Astrocyte (in vitro differentiated cells and primary cell): ENCODE measurements around the gene LRRC41. TPM values are rescaled to one million over a fixed set of nuclear protein-coding genes. Genes with fewer than 3 reads are reported as not detected.
"Not testable (repeated sequence)": the region's sequence is repeated elsewhere in the genome, so short reads cannot be mapped to it uniquely, and the experiment has no call there.

Source experiments
- DNase-seq: peaks from one replicate; pipeline ENCODE4 v3.0.0-alpha.2; 2010; ENCODE audit warnings: low read depth
- FAIRE-seq: peaks from 2 replicates; lab custom pipeline; 2011; peaks lifted over from hg19 to GRCh38; lab: Jason Lieb, UNC
- H2AFZ ChIP-seq: 2 replicates; pipeline ENCODE4 v1.6.0; 2012; ENCODE audit warnings: low read depth, low read length, inconsistent platforms
- H3K27ac ChIP-seq: 2 replicates; pipeline ENCODE4 v1.5.1; 2011; ENCODE audit warnings: low read depth, low read length, inconsistent platforms
- H3K27me3 ChIP-seq: 2 replicates; pipeline ENCODE4 v1.6.0; 2011; ENCODE audit warnings: low read length, inconsistent platforms; ENCODE audit not compliant: insufficient read depth
- H3K36me3 ChIP-seq: 2 replicates; pipeline ENCODE4 v1.5.1; 2011; ENCODE audit warnings: low read length, inconsistent platforms; ENCODE audit not compliant: insufficient read depth
- H3K4me1 ChIP-seq: 2 replicates; pipeline ENCODE4 v1.5.1; 2011; ENCODE audit warnings: low read length, inconsistent platforms; ENCODE audit not compliant: insufficient read depth
- H3K4me2 ChIP-seq: 2 replicates; pipeline ENCODE4 v1.6.0; 2012; ENCODE audit warnings: low read length, inconsistent platforms
- H3K4me3 ChIP-seq: 2 replicates; pipeline ENCODE4 v1.5.1; 2011; ENCODE audit warnings: low read depth, mild to moderate bottlenecking, low read length, inconsistent platforms; ENCODE audit not compliant: insufficient read depth
- H3K79me2 ChIP-seq: 2 replicates; pipeline ENCODE4 v1.6.0; 2012; ENCODE audit warnings: mild to moderate bottlenecking, low read length, inconsistent platforms; ENCODE audit not compliant: insufficient read depth
- H3K9ac ChIP-seq: 2 replicates; pipeline ENCODE4 v1.6.0; 2012; ENCODE audit warnings: mild to moderate bottlenecking, low read length, inconsistent platforms
- H3K9me3 ChIP-seq: 2 replicates; pipeline ENCODE4 v1.5.1; 2012; ENCODE audit warnings: low read depth, mild to moderate bottlenecking, low read length, inconsistent platforms; ENCODE audit not compliant: insufficient read depth
- H4K20me1 ChIP-seq: 2 replicates; pipeline ENCODE4 v1.6.0; 2012; ENCODE audit warnings: low read length, inconsistent platforms; ENCODE audit not compliant: insufficient read depth
- H3K27ac Mint-ChIP-seq: one replicate; pipeline ENCODE4 v1.8.0; 2021; ENCODE audit warnings: mild to moderate bottlenecking, mixed read lengths; ENCODE audit not compliant: unreplicated experiment
- H3K27me3 Mint-ChIP-seq: one replicate; pipeline ENCODE4 v1.8.0; 2021; ENCODE audit warnings: low read depth, mixed read lengths; ENCODE audit not compliant: unreplicated experiment
- H3K36me3 Mint-ChIP-seq: one replicate; pipeline ENCODE4 v1.8.0; 2021; ENCODE audit warnings: low read depth, mixed read lengths; ENCODE audit not compliant: unreplicated experiment
- H3K4me1 Mint-ChIP-seq: one replicate; pipeline ENCODE4 v1.8.0; 2021; ENCODE audit warnings: low read depth, mixed read lengths; ENCODE audit not compliant: unreplicated experiment
- H3K4me3 Mint-ChIP-seq: one replicate; pipeline ENCODE4 v1.8.0; 2021; ENCODE audit warnings: mild to moderate bottlenecking, moderate library complexity, mixed read lengths; ENCODE audit not compliant: unreplicated experiment
- H3K9me3 Mint-ChIP-seq: one replicate; pipeline ENCODE4 v1.8.0; 2021; ENCODE audit warnings: mild to moderate bottlenecking, mixed read lengths; ENCODE audit not compliant: unreplicated experiment
- CTCF ChIP-seq: IDR thresholded peaks from 2 replicates; pipeline ENCODE4 v1.5.1; 2011; ENCODE audit warnings: low read depth, mild to moderate bottlenecking, inconsistent platforms, low read length, moderate library complexity; ENCODE audit not compliant: insufficient read depth
- EZH2 ChIP-seq: IDR thresholded peaks from 2 replicates; pipeline ENCODE4 v1.6.1; 2012; ENCODE audit warnings: mild to moderate bottlenecking, low read length, inconsistent platforms; ENCODE audit not compliant: insufficient read depth
- total RNA-seq: library from RNA; stranded (reverse); gene quantifications from 2 replicates; pipeline ENCODE4 v1.2.1, GENCODE V29; 2021

The LRRC41 gene
- total RNA-seq, 1 donor from 2014 or later = 88.2 TPM

- H3K79me2 ChIP-seq, H3K9me3 Mint-ChIP-seq, H3K9me3 ChIP-seq, H2AFZ ChIP-seq, H3K9ac ChIP-seq, H3K4me3 ChIP-seq, H3K27ac Mint-ChIP-seq, FAIRE-seq, H3K4me1 ChIP-seq, H3K27me3 Mint-ChIP-seq, H4K20me1 ChIP-seq, H3K4me1 Mint-ChIP-seq, DNase-seq, H3K27ac ChIP-seq, H3K36me3 Mint-ChIP-seq, H3K36me3 ChIP-seq, H3K4me2 ChIP-seq, H3K4me3 Mint-ChIP-seq, H3K27me3 ChIP-seq: not testable (repeated sequence)
Measured at GRCh38 chr1:46319301-46319700, 15.9 kb upstream of the LRRC41 start.

GRCh38 chr1:46317323-46317722 is 13.9 kb upstream of the LRRC41 start:
- TF ChIP-seq EZH2 = no peak
- Histone ChIP-seq H3K36me3 (peaks cover 21% of the 10 kb centered on the region), H3K9me3 (no peaks in the 10 kb centered on the region), H3K4me3 (no peak overlapping the region), H3K27ac (no peak overlapping the region), H2AFZ (no peak overlapping the region), H3K4me2 (no peak overlapping the region), H3K79me2 (no peaks in the 10 kb centered on the region), H4K20me1 (no peaks in the 10 kb centered on the region), H3K4me1 (peaks cover 3% of the 10 kb centered on the region), H3K9ac (no peak overlapping the region), H3K27me3 (no peaks in the 10 kb centered on the region)
- DNase-seq (no peak), FAIRE-seq (no peak)
- no peaks in the 10 kb centered on the region for H3K9me3 Mint-ChIP-seq
- no peak overlapping the region for H3K27ac Mint-ChIP-seq
- H3K4me1 Mint-ChIP-seq = peaks cover 3% of the 10 kb centered on the region
- H3K36me3 Mint-ChIP-seq = peaks cover 2% of the 10 kb centered on the region
- H3K27me3 Mint-ChIP-seq = no peaks in the 10 kb centered on the region
- H3K4me3 Mint-ChIP-seq = no peak overlapping the region

GRCh38 chr1:46315669-46316403 is 12.4 kb upstream of the LRRC41 start:
- H3K9ac ChIP-seq = peak overlapping the region; percentile 7
- peak; percentile 52 for DNase-seq

More at GRCh38 chr1:46315669-46316403, 12.4 kb upstream of the LRRC41 start:
- Mint-ChIP-seq H3K27me3 (no peaks in the 10 kb centered on the region), H3K27ac (peak overlapping the region; percentile 63), H3K9me3 (no peaks in the 10 kb centered on the region), H3K36me3 (peaks cover 2% of the 10 kb centered on the region), H3K4me3 (no peak overlapping the region), H3K4me1 (peaks cover 3% of the 10 kb centered on the region)
- Histone ChIP-seq H4K20me1 (no peaks in the 10 kb centered on the region), H3K9me3 (no peaks in the 10 kb centered on the region), H3K27me3 (no peaks in the 10 kb centered on the region), H3K27ac (peak overlapping the region; percentile 54), H3K79me2 (no peaks in the 10 kb centered on the region), H3K4me2 (peak overlapping the region; percentile 24), H3K36me3 (peaks cover 25% of the 10 kb centered on the region), H3K4me1 (peaks cover 3% of the 10 kb centered on the region), H3K4me3 (no peak overlapping the region), H2AFZ (no peak overlapping the region)
- TF ChIP-seq EZH2 (no peak), CTCF (no peak)
- no peak for FAIRE-seq
